IMR-90 (cell line): ENCODE results near the gene DUS1L. TPM values are rescaled to one million over a fixed set of nuclear protein-coding genes. Genes with fewer than 3 reads are reported as not detected.

ENCODE experiments used
- ATAC-seq: fragments of 200-7000 bp; cut with Tn5 transposase; 2 replicates; pipeline ENCODE4 v1.9.1; 2020; ENCODE audit warnings: low read depth, mild to moderate bottlenecking, moderate library complexity
- BruUV-seq: library from RNA; stranded (reverse); fragments of 400-500 nt; replicated peaks from 2 replicates; lab custom pipeline; 2021; lab: Mats Ljungman, UMichigan
- CTCF ChIA-PET: fragments of 300-600 bp; formaldehyde crosslinking; extraction: SDS; loops from one replicate; lab custom pipeline; 2021; ENCODE audit warnings: antibody characterized with exemption; lab: Yijun Ruan, JAX
- POLR2A ChIA-PET: fragments of 300-600 bp; sonication (Branson Sonifier 250); formaldehyde crosslinking; loops from one replicate; lab custom pipeline; 2022; ENCODE audit warnings: antibody characterized with exemption; ENCODE audit not compliant: unreplicated experiment; lab: Charles Lee
- DNase-seq: peaks from one replicate; pipeline ENCODE4 v3.0.0; 2013
- H2AFZ ChIP-seq: replicated peaks from 2 replicates; pipeline ENCODE3; 2013; ENCODE audit warnings: low read length, mild to moderate bottlenecking; ENCODE audit not compliant: poor library complexity
- H2AK5ac ChIP-seq: 2 replicates; pipeline ENCODE4 v1.6.1; 2013; ENCODE audit warnings: low read depth, low read length, inconsistent platforms
- H2AK9ac ChIP-seq: replicated peaks from 2 replicates; pipeline ENCODE3; 2013; ENCODE audit warnings: mild to moderate bottlenecking, low read depth, low read length, moderate library complexity; ENCODE audit not compliant: poor library complexity
- H2BK120ac ChIP-seq: 2 replicates; pipeline ENCODE4 v1.6.1; 2013; ENCODE audit warnings: low read depth, low read length, inconsistent platforms
- H2BK15ac ChIP-seq: 3 replicates; pipeline ENCODE4 v1.6.1; 2013; ENCODE audit warnings: low read depth, low read length, inconsistent platforms
- H2BK20ac ChIP-seq: 2 replicates; pipeline ENCODE4 v1.6.1; 2013; ENCODE audit warnings: low read depth, mild to moderate bottlenecking, inconsistent platforms, low read length, moderate library complexity
- H2BK5ac ChIP-seq: 2 replicates; pipeline ENCODE4 v1.6.1; 2013; ENCODE audit warnings: mild to moderate bottlenecking, low read depth, low read length, inconsistent platforms; ENCODE audit not compliant: poor library complexity, severe bottlenecking
- H3K14ac ChIP-seq: replicated peaks from 2 replicates; pipeline ENCODE4 v1.6.1; 2013; ENCODE audit warnings: low read depth, low read length, inconsistent platforms
- H3K18ac ChIP-seq: 2 replicates; pipeline ENCODE4 v1.6.1; 2013; ENCODE audit warnings: low read depth, low read length, control low read depth
- H3K23ac ChIP-seq: 2 replicates; pipeline ENCODE4 v1.6.1; 2013; ENCODE audit warnings: low read depth, low read length, inconsistent platforms
- H3K27ac ChIP-seq: 2 replicates; pipeline ENCODE4 v1.5.1; 2013; ENCODE audit warnings: mild to moderate bottlenecking, control low read depth, low read length; ENCODE audit not compliant: insufficient read depth
- H3K27me3 ChIP-seq: 2 replicates; pipeline ENCODE4 v1.6.1; 2013; ENCODE audit warnings: low read length; ENCODE audit not compliant: control insufficient read depth, insufficient read depth
- H3K36me3 ChIP-seq: 2 replicates; pipeline ENCODE4 v1.6.1; 2013; ENCODE audit warnings: low read length, mixed read lengths; ENCODE audit not compliant: control insufficient read depth, insufficient read depth
- H3K4ac ChIP-seq: 2 replicates; pipeline ENCODE4 v1.6.1; 2013; ENCODE audit warnings: low read depth, low read length, inconsistent platforms
- H3K4me1 ChIP-seq: 2 replicates; pipeline ENCODE4 v1.6.1; 2013; ENCODE audit warnings: low read length, mixed read lengths; ENCODE audit not compliant: control insufficient read depth, insufficient read depth
- H3K4me2 ChIP-seq: 2 replicates; pipeline ENCODE4 v1.6.1; 2013; ENCODE audit warnings: low read depth, mild to moderate bottlenecking, control low read depth, low read length, moderate library complexity
- H3K4me3 ChIP-seq: 2 replicates; pipeline ENCODE4 v1.5.1; 2013; ENCODE audit warnings: low read depth, mild to moderate bottlenecking, control low read depth, low read length, moderate library complexity; ENCODE audit not compliant: insufficient read depth
- H3K56ac ChIP-seq: 2 replicates; pipeline ENCODE4 v1.6.1; 2013; ENCODE audit warnings: low read length, inconsistent platforms; ENCODE audit not compliant: insufficient read depth; ENCODE audit errors: extremely low read depth
- H3K79me1 ChIP-seq, 2 experiments: 2 replicates each; pipeline ENCODE4 v1.6.1; 2013; ENCODE audit warnings: low read length in 2 of 2, inconsistent platforms in 1 of 2, low read depth in 1 of 2
- H3K9ac ChIP-seq: 2 replicates; pipeline ENCODE4 v1.6.1; 2013; ENCODE audit warnings: low read depth, low read length, control low read depth
- H3K9me1 ChIP-seq: 2 replicates; pipeline ENCODE4 v1.6.1; 2013; ENCODE audit warnings: low read length, inconsistent platforms; ENCODE audit not compliant: insufficient read depth
- H3K9me3 ChIP-seq: 2 replicates; pipeline ENCODE4 v1.6.1; 2013; ENCODE audit warnings: low read length; ENCODE audit not compliant: control insufficient read depth, insufficient read depth
- H4K20me1 ChIP-seq: 2 replicates; pipeline ENCODE4 v1.6.1; 2013; ENCODE audit warnings: low read length, inconsistent platforms; ENCODE audit not compliant: insufficient read depth
- H4K5ac ChIP-seq: 2 replicates; pipeline ENCODE4 v1.6.1; 2013; ENCODE audit warnings: mild to moderate bottlenecking, low read depth, low read length, control low read depth
- H4K8ac ChIP-seq, 2 experiments: 2 replicates each; pipeline ENCODE4 v1.6.1; 2013; ENCODE audit warnings: low read depth in 2 of 2, low read length in 2 of 2, control low read depth in 1 of 2, inconsistent platforms in 1 of 2
- H4K91ac ChIP-seq: 2 replicates; pipeline ENCODE4 v1.6.1; 2013; ENCODE audit warnings: low read depth, low read length, inconsistent platforms; ENCODE audit not compliant: insufficient read depth
- CEBPB ChIP-seq: IDR thresholded peaks from 2 replicates; pipeline ENCODE4 v1.6.1; 2012; ENCODE audit warnings: low read depth, low read length, improper control_type of control experiment
- CHD1 ChIP-seq: IDR thresholded peaks from 2 replicates; pipeline ENCODE4 v1.6.1; 2012; ENCODE audit warnings: low read depth, low read length, improper control_type of control experiment
- MAFK ChIP-seq: IDR thresholded peaks from 2 replicates; pipeline ENCODE4 v1.6.1; 2012; ENCODE audit warnings: low read depth, low read length, improper control_type of control experiment
- MXI1 ChIP-seq: IDR thresholded peaks from 2 replicates; pipeline ENCODE4 v1.6.1; 2012; ENCODE audit warnings: low read depth, mild to moderate bottlenecking, low read length, moderate library complexity, borderline replicate concordance
- NFE2L2 ChIP-seq: fragments of 150-350 bp; IDR thresholded peaks from 2 replicates; pipeline ENCODE4 v1.6.1; 2016; ENCODE audit warnings: low read depth, mild to moderate bottlenecking, low read length
- POLR2A ChIP-seq: IDR thresholded peaks from 2 replicates; pipeline ENCODE4 v1.6.1; 2012; ENCODE audit warnings: mild to moderate bottlenecking, low read depth, low read length
- WGBS, 2 experiments: methylation state at CpG; one replicate each; pipeline versions ENCODE4 v1.1.5 to v1.1.7; 2013; ENCODE audit warnings: missing lambda C conversion rate in 2 of 2; ENCODE audit not compliant: insufficient read length in 1 of 2; ENCODE audit errors: extremely low coverage in 2 of 2; 5-methylcytosine and 5-hydroxymethylcytosine counted together
- dilution Hi-C: fragments of 300-500 bp; cut with HindIII; formaldehyde crosslinking; loops from one replicate; pipeline ENCODE4 v1.14.3; 2018; ENCODE audit warnings: low sequenced_read_pairs; ENCODE audit not compliant: unreplicated experiment
- in situ Hi-C: fragments of 300-500 bp; cut with MboI; formaldehyde crosslinking; loops from 3 replicates; pipeline ENCODE4 v1.14.3; 2019; ENCODE audit warnings: low sequenced_read_pairs, inconsistent platforms, mixed read lengths
- intact Hi-C: fragments of 100-400 bp; cut with micrococcal nuclease; formaldehyde crosslinking; loops from 2 replicates; pipeline ENCODE4 v1.10.0; 2022
- polyA plus RNA-seq, 3 experiments: library from polyadenylated mRNA; depleted of rRNA; stranded (reverse); fragments of >200 nt; gene quantifications; 2 replicates each; pipeline ENCODE4 v1.2.3, GENCODE V29; 2012; ENCODE audit warnings: low replicate concordance in 1 of 3
- total RNA-seq: library from RNA; depleted of rRNA; stranded (reverse); fragments of >200 nt; gene quantifications from 2 replicates; pipeline ENCODE4 v1.2.3, GENCODE V29; 2012
- TF ChIP-seq, protein P1 (sequence below): fragments of 150-350 bp; IDR thresholded peaks from 2 replicates; pipeline ENCODE4 v1.6.1; 2017; ENCODE audit warnings: mild to moderate bottlenecking, antibody characterized with exemption, low read length, low read depth

DUS1L gene
- total and polyA plus RNA-seq, 2 of the 4 experiments (the other 2 are of a cell fraction): 29.0 to 76.9 TPM

DNA sequence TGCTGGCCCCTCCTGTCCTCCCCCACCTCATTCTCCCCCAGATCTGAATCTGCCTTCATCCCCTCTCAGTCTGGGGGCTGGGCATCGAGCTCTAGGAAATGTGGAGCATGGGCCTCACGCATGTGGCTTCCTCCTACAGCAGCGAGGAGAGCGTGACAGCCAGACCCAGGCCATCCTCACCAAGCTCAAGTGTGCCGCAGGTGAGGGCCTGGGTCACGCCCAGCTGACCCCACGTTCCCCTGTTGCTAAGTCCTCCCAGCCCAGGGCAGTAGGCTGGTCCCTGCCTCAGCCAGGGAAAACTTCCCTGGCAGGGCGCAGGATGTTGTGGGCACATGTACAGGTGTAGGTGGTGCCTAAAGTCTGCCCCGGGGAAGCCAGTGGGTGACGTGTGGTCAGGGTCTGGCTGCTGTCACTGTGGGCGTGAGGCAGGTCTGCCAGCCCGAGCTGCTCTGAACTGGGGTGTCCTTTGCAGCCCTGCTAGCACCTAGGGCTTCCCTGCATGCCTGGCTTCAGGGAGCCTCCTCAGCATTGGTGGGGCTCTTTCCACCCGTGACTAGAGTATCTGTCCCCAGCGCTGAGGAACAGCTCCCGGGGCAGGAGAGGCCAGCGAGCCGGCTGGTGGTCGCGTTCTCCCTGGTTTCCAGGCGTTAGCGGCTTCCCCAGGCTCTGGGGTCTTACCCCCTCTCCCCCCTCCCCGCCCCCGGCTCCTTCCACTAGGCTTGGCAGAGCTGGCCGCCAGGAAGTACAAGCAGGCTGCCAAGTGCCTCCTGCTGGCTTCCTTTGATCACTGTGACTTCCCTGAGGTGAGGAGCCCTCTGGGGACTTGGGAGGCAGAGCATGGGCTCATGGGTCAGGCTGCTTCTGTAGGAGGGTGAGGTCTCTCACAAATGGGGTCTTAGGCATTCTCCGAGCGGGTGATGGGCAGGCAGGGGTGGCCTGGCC, 10.3 kb downstream of the DUS1L start (continued):
- TF ChIP-seq MAFK: no peak

DNA sequence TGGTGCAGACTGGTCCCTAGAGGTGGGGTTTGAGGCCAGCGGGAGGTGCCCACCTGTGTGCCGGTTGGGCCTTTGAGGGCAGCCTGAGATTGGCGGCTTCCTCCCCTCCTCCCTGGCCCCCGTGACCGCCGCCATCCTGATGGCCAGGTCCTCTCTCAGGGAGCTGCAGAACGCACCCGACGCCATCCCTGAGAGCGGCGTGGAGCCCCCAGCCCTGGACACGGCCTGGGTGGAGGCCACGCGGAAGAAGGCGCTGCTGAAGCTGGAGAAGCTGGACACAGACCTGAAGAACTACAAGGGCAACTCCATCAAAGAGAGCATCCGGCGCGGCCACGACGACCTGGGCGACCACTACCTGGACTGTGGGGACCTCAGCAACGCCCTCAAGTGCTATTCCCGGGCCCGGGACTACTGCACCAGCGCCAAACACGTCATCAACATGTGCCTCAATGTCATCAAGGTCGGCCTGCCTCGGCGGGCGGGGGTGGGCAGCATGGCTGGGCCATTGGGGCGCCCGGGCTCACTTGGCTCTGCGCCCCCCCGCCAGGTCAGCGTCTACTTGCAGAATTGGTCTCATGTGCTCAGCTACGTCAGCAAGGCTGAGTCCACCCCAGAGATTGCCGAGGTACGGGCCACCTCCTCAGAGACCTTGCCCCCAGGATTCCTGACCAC, 11.1 kb downstream of the DUS1L start:
- ATAC-seq (no peak), DNase-seq (no peak)
- H3K9me3 ChIP-seq: no peaks in the 10 kb centered on the region
- TF ChIP-seq MXI1 (no peak), NFE2L2 (no peak), POLR2A (no peak), CHD1 (no peak), CEBPB (no peak)
- TF ChIP-seq, protein P1, sequence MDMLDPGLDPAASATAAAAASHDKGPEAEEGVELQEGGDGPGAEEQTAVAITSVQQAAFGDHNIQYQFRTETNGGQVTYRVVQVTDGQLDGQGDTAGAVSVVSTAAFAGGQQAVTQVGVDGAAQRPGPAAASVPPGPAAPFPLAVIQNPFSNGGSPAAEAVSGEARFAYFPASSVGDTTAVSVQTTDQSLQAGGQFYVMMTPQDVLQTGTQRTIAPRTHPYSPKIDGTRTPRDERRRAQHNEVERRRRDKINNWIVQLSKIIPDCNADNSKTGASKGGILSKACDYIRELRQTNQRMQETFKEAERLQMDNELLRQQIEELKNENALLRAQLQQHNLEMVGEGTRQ: no peak
- no peak overlapping the region for H3K27ac ChIP-seq
- H3K4me1 ChIP-seq: peaks cover 18% of the 10 kb centered on the region
- no peak overlapping the region for H3K14ac ChIP-seq
- H3K4me3 ChIP-seq: no peak overlapping the region
- no peak overlapping the region for H3K9ac ChIP-seq
- H2BK20ac ChIP-seq: no peak overlapping the region
- in situ Hi-C loops (no loop called here), dilution Hi-C loops (no loop called here), intact Hi-C loops (no loop called here)
- no peaks in the 10 kb centered on the region for H3K27me3 ChIP-seq
- ChIA-PET CTCF (no interaction called here), POLR2A (no interaction called here)
- peaks cover 16 to 40% of the 10 kb centered on the region in 2 experiments for H3K79me1 ChIP-seq
- no peak overlapping the region for H2AK9ac ChIP-seq
- H3K56ac ChIP-seq: no peak overlapping the region
- 95% methylated on average over 23 of the region's 38 CpGs; no CpG with 5 or more reads in 1 of the 2 experiments for WGBS, 2 experiments
- H4K8ac ChIP-seq: no peak overlapping the region
- no peak overlapping the region for H3K23ac ChIP-seq
- no peak overlapping the region for H4K91ac ChIP-seq
- H2AK5ac ChIP-seq: no peak overlapping the region
- H2BK5ac ChIP-seq: no peak overlapping the region
- H2BK120ac ChIP-seq: no peak overlapping the region
- no peak overlapping the region for H2AFZ ChIP-seq
- no peak overlapping the region for H3K18ac ChIP-seq
- no peak overlapping the region for H4K5ac ChIP-seq
- H3K9me1 ChIP-seq: peaks cover 5% of the 10 kb centered on the region
- peaks cover 4% of the 10 kb centered on the region for H4K20me1 ChIP-seq
- H3K4me2 ChIP-seq: no peak overlapping the region
- H3K36me3 ChIP-seq: peaks cover 56% of the 10 kb centered on the region
- no peak overlapping the region for H3K4ac ChIP-seq
- no peak overlapping the region for H2BK15ac ChIP-seq
- BruUV-seq: no TSS peak
